ENCODE results near the gene SNRNP48. TPM values are rescaled to one million over a fixed set of nuclear protein-coding genes. Genes with fewer than 3 reads are reported as not detected.

The SNRNP48 gene
- total and polyA plus RNA-seq, 2 of the 4 experiments (the other 2 are of a cell fraction): 5.2 to 6.2 TPM

- ATAC-seq (ENCODE audit: low read depth) (no peak), DNase-seq (no peak)
- no peak overlapping the region for H4K5ac ChIP-seq (ENCODE audit: low read depth, low read length)
- ChIA-PET CTCF (no interaction called here), POLR2A (ENCODE audit: unreplicated experiment) (no interaction called here)
- H3K23ac ChIP-seq (ENCODE audit: low read depth, low read length): no peak overlapping the region
- intact Hi-C loops (cut with micrococcal nuclease) (no loop called here), dilution Hi-C loops (cut with HindIII; ENCODE audit: low sequenced_read_pairs, unreplicated experiment) (no loop called here), in situ Hi-C loops (cut with MboI; ENCODE audit: low sequenced_read_pairs) (no loop called here)
- H3K9me1 ChIP-seq (ENCODE audit: insufficient read depth, low read length): peaks cover 6% of the 10 kb centered on the region; the same call in 1 of the 2 replicates
- H2BK5ac ChIP-seq (ENCODE audit: low read depth, low read length, poor library complexity, severe bottlenecking): no peak overlapping the region
- no peak overlapping the region for H3K56ac ChIP-seq (ENCODE audit: extremely low read depth, insufficient read depth, low read length)
- H3K4me1 ChIP-seq (ENCODE audit: control insufficient read depth, insufficient read depth, low read length): no peaks in the 10 kb centered on the region
- 0 out of 4 replicates have a peak, but pooled peaks cover 2 to 3% of the 10 kb centered on the region in 2 experiments for H3K79me1 ChIP-seq (ENCODE audit: low read depth in 1 of 2, low read length in 2 of 2)
- no peaks in the 10 kb centered on the region for H4K20me1 ChIP-seq (ENCODE audit: insufficient read depth, low read length)
- no peaks in the 10 kb centered on the region for H3K9me3 ChIP-seq (ENCODE audit: control insufficient read depth, insufficient read depth, low read length)
- H3K4ac ChIP-seq (ENCODE audit: low read depth, low read length): no peak overlapping the region
- no peak overlapping the region for H3K4me2 ChIP-seq (ENCODE audit: low read depth, low read length)
- no peak overlapping the region for H2AFZ ChIP-seq (replicated peaks; ENCODE audit: low read length, poor library complexity)
- H2BK20ac ChIP-seq (ENCODE audit: low read depth, low read length): no peak overlapping the region
- no peak overlapping the region for H3K18ac ChIP-seq (ENCODE audit: low read depth, low read length)
- H3K27me3 ChIP-seq (ENCODE audit: control insufficient read depth, insufficient read depth, low read length): no peaks in the 10 kb centered on the region; the same call in 1 of the 2 replicates
- no peak overlapping the region for H3K14ac ChIP-seq (replicated peaks; ENCODE audit: low read depth, low read length)
- H3K4me3 ChIP-seq (ENCODE audit: insufficient read depth, low read depth, low read length): no peak overlapping the region
- TF ChIP-seq RAD21 (IDR thresholded peaks at IDR 0.05; ENCODE audit: low read length) (no peak), BHLHE40 (IDR thresholded peaks at IDR 0.05; ENCODE audit: low read depth, low read length) (no peak), CEBPB (IDR thresholded peaks at IDR 0.05; ENCODE audit: low read depth, low read length) (peak; percentile 24; the same call in 1 of the 2 replicates), MAZ (IDR thresholded peaks at IDR 0.05; ENCODE audit: borderline replicate concordance, low read depth, low read length) (no peak)
- H2BK15ac ChIP-seq (ENCODE audit: low read depth, low read length): no peak overlapping the region
- H3K9ac ChIP-seq (ENCODE audit: low read depth, low read length): no peak overlapping the region
- WGBS, 2 experiments (ENCODE audit: extremely low coverage in 2 of 2, insufficient read length in 1 of 2): no CpG with 5 or more reads among the region's 2 CpGs
- BruUV-seq (replicated peaks): no TSS peak
- no peak overlapping the region for H2AK9ac ChIP-seq (replicated peaks; ENCODE audit: low read depth, low read length, poor library complexity)
- H2AK5ac ChIP-seq (ENCODE audit: low read depth, low read length): no peak overlapping the region
- H3K27ac ChIP-seq (ENCODE audit: insufficient read depth, low read length): no peak overlapping the region
- H4K91ac ChIP-seq (ENCODE audit: insufficient read depth, low read depth, low read length): no peak overlapping the region
- no peak overlapping the region for H2BK120ac ChIP-seq (ENCODE audit: low read depth, low read length)
- no peak overlapping the region for H4K8ac ChIP-seq (ENCODE audit: low read depth in 2 of 2, low read length in 2 of 2)
- H3K36me3 ChIP-seq (ENCODE audit: control insufficient read depth, insufficient read depth, low read length): peaks cover 4% of the 10 kb centered on the region; the same call in 1 of the 2 replicates
Observed at GRCh38 chr6:7559651-7560385, 30.2 kb upstream of the SNRNP48 start.
